ENCODE measurements around the gene RIN1. TPM values are rescaled to one million over a fixed set of nuclear protein-coding genes. Genes with fewer than 3 reads are reported as not detected.
A peak's percentile ranks its signal among the peaks of the same experiment; 100 is the strongest.

Gene RIN1
- total and polyA plus RNA-seq, 2 of the 13 experiments (the other 11 are each of a cell fraction or from before 2014, with no cell fraction given): 2.4 to 4.1 TPM

GRCh38 chr11:66347425-66348276 lies 11.4 kb upstream of the RIN1 start, which contains the start of gene B4GAT1 (continued):
- no peak for TF ChIP-seq AHDC1 (CRISPR knock-in tag; IDR thresholded peaks at IDR 0.05; ENCODE audit: borderline replicate concordance)
- TF ChIP-seq ZNF670 (CRISPR knock-in tag; IDR thresholded peaks at IDR 0.05; ENCODE audit: borderline replicate concordance): 0 out of 2 replicates have a peak, but pooled peaks have one; percentile 24
- TF ChIP-seq HOXD1 (CRISPR knock-in tag; IDR thresholded peaks at IDR 0.05): no peak
- no peak for TF ChIP-seq EZH2 (conservative IDR thresholded peaks at IDR 0.05; ENCODE audit: low read depth, low read length)
- TF ChIP-seq SMAD1 (CRISPR knock-in tag; IDR thresholded peaks at IDR 0.05; ENCODE audit: borderline replicate concordance, low read depth): peak; percentile 62; the same call in 1 of the 2 replicates
- TF ChIP-seq MEIS1 (CRISPR knock-in tag; IDR thresholded peaks at IDR 0.05; ENCODE audit: borderline replicate concordance): 0 out of 2 replicates have a peak, but pooled peaks have one; percentile 56
- TF ChIP-seq ZNF605 (CRISPR knock-in tag; IDR thresholded peaks at IDR 0.05): peak; percentile 74; the same call in 1 of the 2 replicates
- peak; percentile 93 for TF ChIP-seq ASH2L (IDR thresholded peaks at IDR 0.05; ENCODE audit: insufficient read length, low read depth, low read length)
- TF ChIP-seq MZF1 (CRISPR knock-in tag; IDR thresholded peaks at IDR 0.05; ENCODE audit: borderline replicate concordance): no peak
- peak; percentile 47; the same call in 1 of the 2 replicates for TF ChIP-seq ZNF274 (CRISPR knock-in tag; IDR thresholded peaks at IDR 0.05)
- TF ChIP-seq ZNF205 (CRISPR knock-in tag; IDR thresholded peaks at IDR 0.05): peak; percentile 76; the same call in 1 of the 2 replicates
- TF ChIP-seq THAP11 (CRISPR knock-in tag; IDR thresholded peaks at IDR 0.05): peak; percentile 60
- peak; percentile 70; the same call in 1 of the 2 replicates for TF ChIP-seq ZBTB26 (CRISPR knock-in tag; IDR thresholded peaks at IDR 0.05; ENCODE audit: borderline replicate concordance)
- peak; percentile 79; the same call in 1 of the 2 replicates for TF ChIP-seq SMAD3 (CRISPR knock-in tag; IDR thresholded peaks at IDR 0.05)
- TF ChIP-seq ZBTB21 (CRISPR knock-in tag; IDR thresholded peaks at IDR 0.05): no peak
- peak; percentile 31; the same call in 1 of the 2 replicates for TF ChIP-seq REPIN1 (CRISPR knock-in tag; IDR thresholded peaks at IDR 0.05; ENCODE audit: borderline replicate concordance, low read depth)
- TF ChIP-seq REL (CRISPR knock-in tag; conservative IDR thresholded peaks at IDR 0.05): no peak
- TF ChIP-seq ZNF549 (CRISPR knock-in tag; IDR thresholded peaks at IDR 0.05): no peak
- 0 out of 2 replicates have a peak, but pooled peaks have one; percentile 18 for TF ChIP-seq KDM2A (CRISPR knock-in tag; IDR thresholded peaks at IDR 0.05; ENCODE audit: borderline replicate concordance, low read depth)
- TF ChIP-seq ZNF138 (CRISPR knock-in tag; IDR thresholded peaks at IDR 0.05; ENCODE audit: low read depth): no peak; the same call in 1 of the 2 replicates

Data from HepG2 (cell line).